PC-9 (cell line): ENCODE data around the gene MTHFD1L.

Experiments
- EZH2 ChIP-seq: fragments of 200-600 bp; sonication (generic); IDR thresholded peaks from 2 replicates; pipeline ENCODE4 v1.8.0; 2017; ENCODE audit warnings: antibody characterized with exemption, low read depth
- TF ChIP-seq, protein P1 (sequence below): fragments of 200-600 bp; sonication (generic); conservative IDR thresholded peaks from 2 replicates; pipeline ENCODE4 v1.6.1; 2017; ENCODE audit warnings: mixed run types, antibody characterized with exemption, mild to moderate bottlenecking, moderate library complexity

GRCh38 chr6:150866147-150866990, 867 bp downstream of the MTHFD1L start:
- TF ChIP-seq EZH2, result no peak
- TF ChIP-seq, protein P1, sequence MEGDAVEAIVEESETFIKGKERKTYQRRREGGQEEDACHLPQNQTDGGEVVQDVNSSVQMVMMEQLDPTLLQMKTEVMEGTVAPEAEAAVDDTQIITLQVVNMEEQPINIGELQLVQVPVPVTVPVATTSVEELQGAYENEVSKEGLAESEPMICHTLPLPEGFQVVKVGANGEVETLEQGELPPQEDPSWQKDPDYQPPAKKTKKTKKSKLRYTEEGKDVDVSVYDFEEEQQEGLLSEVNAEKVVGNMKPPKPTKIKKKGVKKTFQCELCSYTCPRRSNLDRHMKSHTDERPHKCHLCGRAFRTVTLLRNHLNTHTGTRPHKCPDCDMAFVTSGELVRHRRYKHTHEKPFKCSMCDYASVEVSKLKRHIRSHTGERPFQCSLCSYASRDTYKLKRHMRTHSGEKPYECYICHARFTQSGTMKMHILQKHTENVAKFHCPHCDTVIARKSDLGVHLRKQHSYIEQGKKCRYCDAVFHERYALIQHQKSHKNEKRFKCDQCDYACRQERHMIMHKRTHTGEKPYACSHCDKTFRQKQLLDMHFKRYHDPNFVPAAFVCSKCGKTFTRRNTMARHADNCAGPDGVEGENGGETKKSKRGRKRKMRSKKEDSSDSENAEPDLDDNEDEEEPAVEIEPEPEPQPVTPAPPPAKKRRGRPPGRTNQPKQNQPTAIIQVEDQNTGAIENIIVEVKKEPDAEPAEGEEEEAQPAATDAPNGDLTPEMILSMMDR, result no peak
